SJCRH30 (cell line): Measurements from ENCODE around the gene SARS1. TPM values are rescaled to one million over a fixed set of nuclear protein-coding genes. Genes with fewer than 3 reads are reported as not detected.

Experiments used
- DNase-seq, 2 experiments: peaks; one replicate each; pipeline ENCODE4 v3.0.0-alpha.2; 2015 to 2020
- H3K27ac ChIP-seq: fragments of 250-450 bp; sonication (Bioruptor Pico); 2 replicates; pipeline ENCODE4 v1.5.1; 2020; ENCODE audit warnings: mild to moderate bottlenecking, moderate library complexity
- H3K27me3 ChIP-seq: fragments of 250-450 bp; sonication (Bioruptor Pico); 2 replicates; pipeline ENCODE4 v1.5.1; 2020; ENCODE audit warnings: mild to moderate bottlenecking, moderate library complexity
- H3K36me3 ChIP-seq: fragments of 250-450 bp; sonication (Bioruptor Pico); 2 replicates; pipeline ENCODE4 v1.5.1; 2020; ENCODE audit warnings: mild to moderate bottlenecking, moderate library complexity
- H3K4me1 ChIP-seq: fragments of 250-450 bp; sonication (Bioruptor Pico); 2 replicates; pipeline ENCODE4 v1.5.1; 2020; ENCODE audit warnings: mild to moderate bottlenecking, moderate library complexity
- H3K4me3 ChIP-seq: fragments of 250-450 bp; sonication (Bioruptor Pico); 2 replicates; pipeline ENCODE4 v1.5.1; 2020; ENCODE audit warnings: mild to moderate bottlenecking, moderate library complexity
- H3K9me3 ChIP-seq: fragments of 250-450 bp; sonication (Bioruptor Pico); replicated peaks from 2 replicates; pipeline ENCODE4 v1.5.1; 2020; ENCODE audit warnings: mild to moderate bottlenecking, moderate library complexity
- total RNA-seq: library from RNA; depleted of rRNA; stranded (reverse); fragments of >200 nt; shearing (Covaris generic); gene quantifications from 2 replicates; pipeline ENCODE4 v1.2.3, GENCODE V29; 2014

SARS1 gene
- total RNA-seq, 1 experiment from 2014 or later, result 107 TPM

DNA sequence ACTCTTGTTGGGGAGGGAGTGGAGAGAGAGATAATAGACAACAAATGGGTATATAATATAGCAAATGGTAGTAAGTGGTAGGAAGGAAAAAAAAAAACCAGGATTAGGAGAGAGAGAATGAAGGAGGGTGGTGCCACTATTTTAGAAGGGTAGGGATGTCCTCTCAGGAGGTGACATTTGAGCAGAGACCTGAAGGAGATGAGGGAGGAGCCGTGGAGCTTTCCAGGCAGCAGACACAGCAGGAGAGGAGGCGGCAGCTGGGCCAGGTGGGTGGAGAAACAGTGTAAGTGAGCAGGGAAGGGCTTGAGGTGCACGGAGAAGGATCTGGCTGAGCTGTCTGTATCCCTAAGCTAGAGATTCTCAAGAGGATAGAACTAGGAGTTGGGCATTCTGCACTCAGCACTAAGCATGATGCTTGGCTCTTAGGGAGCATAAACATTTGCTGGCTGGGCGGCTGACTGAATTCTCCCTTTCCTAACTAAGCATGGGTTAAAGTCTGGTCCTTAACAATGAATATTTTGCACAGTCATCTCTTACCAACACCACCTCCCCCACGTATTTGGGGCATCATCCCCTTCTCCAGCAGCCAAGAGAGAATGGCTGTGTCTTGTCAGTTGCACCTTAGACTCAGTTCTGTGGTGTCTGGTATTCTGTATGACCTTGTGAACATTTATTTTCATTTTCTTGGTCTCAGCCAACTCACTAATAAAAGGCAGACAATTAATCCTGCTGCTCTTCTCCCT, 27.6 kb upstream of the SARS1 start:
- Histone ChIP-seq H3K27me3 (0 out of 2 replicates have a peak, but pooled peaks cover 4% of the 10 kb centered on the region), H3K4me3 (no peak overlapping the region), H3K9me3 (no peaks in the 10 kb centered on the region), H3K27ac (no peak overlapping the region), H3K36me3 (no peaks in the 10 kb centered on the region), H3K4me1 (peaks cover 5% of the 10 kb centered on the region; the same call in 1 of the 2 replicates)
- DNase-seq, result no peak

DNA sequence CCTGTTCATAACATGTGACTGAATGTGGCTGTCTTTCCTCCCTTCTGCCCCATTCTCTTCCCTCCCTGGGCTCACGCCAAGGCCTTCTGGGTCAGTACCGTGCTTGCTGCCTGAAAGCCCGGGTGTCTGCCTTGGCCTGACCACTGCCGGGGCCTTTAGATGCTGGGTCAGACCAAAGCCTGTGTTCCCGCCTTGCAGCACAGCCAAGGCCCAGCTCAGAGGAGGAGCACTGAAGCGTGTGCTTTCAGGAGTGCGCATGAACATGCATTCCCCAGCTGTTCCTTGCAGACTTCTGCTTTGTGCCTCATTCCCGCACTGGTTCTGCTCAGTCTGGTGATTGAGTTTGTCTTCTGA, 27.0 kb upstream of the SARS1 start:
- H3K27ac ChIP-seq, result no peak overlapping the region
- H3K36me3 ChIP-seq, result no peaks in the 10 kb centered on the region
- no peaks in the 10 kb centered on the region for H3K9me3 ChIP-seq
- DNase-seq, result no peak
- H3K4me3 ChIP-seq, result no peak overlapping the region
- 0 out of 2 replicates have a peak, but pooled peaks cover 4% of the 10 kb centered on the region for H3K27me3 ChIP-seq
- H3K4me1 ChIP-seq, result peaks cover 5% of the 10 kb centered on the region; the same call in 1 of the 2 replicates

DNA sequence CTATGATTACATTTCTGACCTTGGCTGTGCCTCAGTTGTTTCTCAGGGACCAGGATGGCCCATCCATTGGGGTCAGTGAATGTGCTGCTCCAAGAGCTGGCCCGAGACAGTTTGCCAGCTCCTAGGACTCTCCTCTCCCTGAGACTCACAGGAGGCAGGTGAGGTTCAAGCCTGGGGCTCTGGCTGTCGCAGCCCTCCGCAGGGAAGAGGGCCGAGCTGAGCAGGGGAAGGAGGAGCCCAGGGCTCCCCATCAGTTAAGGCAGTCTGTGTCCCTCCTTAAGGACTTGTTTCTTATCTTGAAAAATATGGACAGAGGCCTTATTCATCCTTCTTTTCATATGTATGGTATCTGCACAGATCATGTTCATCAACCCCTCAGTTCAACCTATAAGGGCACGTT, 26.6 kb upstream of the SARS1 start:
- Histone ChIP-seq H3K4me3 (no peak overlapping the region), H3K36me3 (no peaks in the 10 kb centered on the region), H3K27me3 (0 out of 2 replicates have a peak, but pooled peaks cover 4% of the 10 kb centered on the region), H3K27ac (no peak overlapping the region), H3K4me1 (peaks cover 5% of the 10 kb centered on the region; the same call in 1 of the 2 replicates), H3K9me3 (no peaks in the 10 kb centered on the region)
- DNase-seq, result no peak

DNA sequence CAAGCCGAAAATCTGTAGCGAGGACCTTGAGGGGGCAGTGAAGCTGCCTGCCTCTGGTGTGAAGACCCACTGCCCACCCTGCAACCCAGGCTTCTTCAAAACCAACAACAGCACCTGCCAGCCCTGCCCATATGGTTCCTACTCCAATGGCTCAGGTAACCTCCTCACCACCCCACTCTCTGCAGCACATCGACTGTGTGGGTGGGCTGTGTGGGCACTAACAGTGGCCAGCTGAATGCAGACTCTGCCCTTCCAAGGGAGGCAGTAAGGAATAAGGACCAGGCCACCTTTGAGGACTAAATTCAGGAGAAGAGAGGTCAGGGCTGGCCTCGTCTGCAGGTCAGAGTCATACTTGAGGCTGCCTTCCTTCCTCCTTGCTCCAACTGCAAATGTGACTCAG, 25.5 kb upstream of the SARS1 start:
- DNase-seq, result no peak
- 0 out of 2 replicates have a peak, but pooled peaks cover 4% of the 10 kb centered on the region for H3K27me3 ChIP-seq
- H3K4me1 ChIP-seq, result peaks cover 5% of the 10 kb centered on the region; the same call in 1 of the 2 replicates
- H3K36me3 ChIP-seq, result no peaks in the 10 kb centered on the region
- no peak overlapping the region for H3K27ac ChIP-seq
- H3K9me3 ChIP-seq, result no peaks in the 10 kb centered on the region
- no peak overlapping the region for H3K4me3 ChIP-seq

DNA sequence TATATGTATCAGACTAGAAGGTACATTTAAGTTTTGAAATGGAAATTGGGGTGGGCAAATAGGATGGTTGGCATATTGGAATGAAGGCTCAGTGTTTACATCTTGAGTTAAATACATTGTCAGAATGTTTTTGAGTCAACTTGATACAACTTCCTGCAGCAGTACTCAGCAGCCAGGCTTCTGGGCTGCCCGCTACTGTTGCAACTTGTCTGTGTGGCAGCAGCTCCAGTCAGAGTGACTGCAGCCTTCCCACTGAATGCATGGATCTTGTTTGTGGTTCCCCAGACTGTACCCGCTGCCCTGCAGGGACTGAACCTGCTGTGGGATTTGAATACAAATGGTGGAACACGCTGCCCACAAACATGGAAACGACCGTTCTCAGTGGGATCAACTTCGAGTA, 24.9 kb upstream of the SARS1 start:
- no peak overlapping the region for H3K4me3 ChIP-seq
- 0 out of 2 replicates have a peak, but pooled peaks cover 4% of the 10 kb centered on the region for H3K27me3 ChIP-seq
- peaks cover 5% of the 10 kb centered on the region; the same call in 1 of the 2 replicates for H3K4me1 ChIP-seq
- DNase-seq, result no peak
- no peaks in the 10 kb centered on the region for H3K36me3 ChIP-seq
- H3K27ac ChIP-seq, result no peak overlapping the region
- H3K9me3 ChIP-seq, result no peaks in the 10 kb centered on the region

DNA sequence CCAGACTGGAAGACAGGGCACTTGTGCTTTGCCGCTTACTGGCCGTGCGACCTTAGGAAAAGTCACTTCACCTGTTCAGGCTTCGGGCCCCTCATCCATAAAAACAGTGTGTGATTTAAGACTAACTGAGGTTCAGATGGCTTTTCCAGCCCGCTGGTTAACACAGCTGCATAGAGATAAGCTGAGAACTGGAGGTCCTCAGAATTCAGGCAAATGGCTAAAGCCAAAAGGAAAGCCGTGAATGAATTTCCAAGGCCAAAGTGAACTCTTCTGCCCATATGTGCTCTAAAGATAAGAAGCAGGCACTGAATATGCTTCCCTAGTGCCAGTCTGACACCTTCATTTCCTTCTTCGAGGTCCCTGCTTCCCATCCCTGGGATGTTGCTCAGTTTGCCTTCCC, 23.5 kb upstream of the SARS1 start:
- peaks cover 5% of the 10 kb centered on the region; the same call in 1 of the 2 replicates for H3K4me1 ChIP-seq
- DNase-seq, result no peak
- no peak overlapping the region for H3K4me3 ChIP-seq
- no peak overlapping the region for H3K27ac ChIP-seq
- 0 out of 2 replicates have a peak, but pooled peaks cover 4% of the 10 kb centered on the region for H3K27me3 ChIP-seq
- no peaks in the 10 kb centered on the region for H3K9me3 ChIP-seq
- no peaks in the 10 kb centered on the region for H3K36me3 ChIP-seq

DNA sequence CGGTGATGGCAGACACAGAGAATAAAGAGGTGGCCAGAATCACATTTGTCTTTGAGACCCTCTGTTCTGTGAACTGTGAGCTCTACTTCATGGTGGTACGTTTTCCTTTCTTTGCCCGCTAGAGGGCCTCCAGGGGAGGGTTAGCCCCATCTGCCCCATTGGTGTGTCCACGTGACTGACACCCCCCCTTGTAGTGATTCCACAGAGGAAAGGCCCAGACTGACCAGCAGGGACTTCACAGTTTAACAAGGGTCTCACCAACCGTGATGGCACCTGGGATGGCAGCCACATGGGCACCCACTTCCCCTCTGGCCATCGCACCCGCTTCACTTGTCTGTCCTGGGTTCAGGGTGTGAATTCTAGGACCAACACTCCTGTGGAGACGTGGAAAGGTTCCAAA, 22.3 kb upstream of the SARS1 start:
- Histone ChIP-seq H3K4me1 (peaks cover 5% of the 10 kb centered on the region; the same call in 1 of the 2 replicates), H3K36me3 (no peaks in the 10 kb centered on the region), H3K27ac (no peak overlapping the region), H3K27me3 (0 out of 2 replicates have a peak, but pooled peaks cover 4% of the 10 kb centered on the region), H3K9me3 (no peaks in the 10 kb centered on the region), H3K4me3 (no peak overlapping the region)
- no peak for DNase-seq

DNA sequence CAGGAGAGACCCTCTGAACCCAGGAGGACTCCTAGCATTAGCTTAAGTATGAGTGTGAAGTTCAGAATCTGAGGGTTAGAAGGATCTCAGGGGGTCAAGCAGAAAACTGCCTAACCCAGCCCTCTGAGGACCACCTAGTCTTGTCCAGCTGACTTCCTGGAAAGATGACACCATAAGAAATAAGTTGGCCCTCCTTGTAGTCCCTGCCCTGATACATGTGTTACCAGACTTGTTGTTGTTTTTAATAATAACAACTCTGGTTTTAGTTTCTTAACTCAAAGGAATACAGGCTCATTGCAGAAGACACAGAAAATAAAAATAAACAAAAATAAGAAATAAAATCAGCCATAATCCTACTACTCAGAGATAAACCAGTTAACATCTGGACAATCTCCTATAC, 21.8 kb upstream of the SARS1 start:
- Histone ChIP-seq H3K4me1 (peaks cover 5% of the 10 kb centered on the region; the same call in 1 of the 2 replicates), H3K9me3 (no peaks in the 10 kb centered on the region), H3K27me3 (0 out of 2 replicates have a peak, but pooled peaks cover 2% of the 10 kb centered on the region), H3K4me3 (no peak overlapping the region), H3K36me3 (no peaks in the 10 kb centered on the region), H3K27ac (no peak overlapping the region)
- no peak for DNase-seq

DNA sequence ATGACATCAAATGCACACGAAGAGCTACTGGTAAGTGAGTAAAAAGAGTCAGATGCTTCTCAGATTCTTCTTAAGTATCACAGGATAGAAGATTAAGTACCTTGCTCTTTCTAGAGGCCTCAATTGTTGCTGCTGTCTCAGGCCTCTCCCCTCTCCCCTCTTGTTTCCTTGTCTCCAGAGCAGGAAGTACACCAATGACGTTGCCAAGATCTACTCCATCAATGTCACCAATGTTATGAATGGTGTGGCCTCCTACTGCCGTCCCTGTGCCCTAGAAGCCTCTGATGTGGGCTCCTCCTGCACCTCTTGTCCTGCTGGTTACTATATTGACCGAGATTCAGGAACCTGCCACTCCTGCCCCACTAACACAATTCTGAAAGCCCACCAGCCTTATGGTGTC, 21.3 kb upstream of the SARS1 start:
- H3K9me3 ChIP-seq, result no peaks in the 10 kb centered on the region
- DNase-seq, result no peak
- H3K4me1 ChIP-seq, result peaks cover 6% of the 10 kb centered on the region; the same call in 1 of the 2 replicates
- no peaks in the 10 kb centered on the region for H3K27me3 ChIP-seq
- H3K4me3 ChIP-seq, result no peak overlapping the region
- H3K27ac ChIP-seq, result no peak overlapping the region
- H3K36me3 ChIP-seq, result no peaks in the 10 kb centered on the region

DNA sequence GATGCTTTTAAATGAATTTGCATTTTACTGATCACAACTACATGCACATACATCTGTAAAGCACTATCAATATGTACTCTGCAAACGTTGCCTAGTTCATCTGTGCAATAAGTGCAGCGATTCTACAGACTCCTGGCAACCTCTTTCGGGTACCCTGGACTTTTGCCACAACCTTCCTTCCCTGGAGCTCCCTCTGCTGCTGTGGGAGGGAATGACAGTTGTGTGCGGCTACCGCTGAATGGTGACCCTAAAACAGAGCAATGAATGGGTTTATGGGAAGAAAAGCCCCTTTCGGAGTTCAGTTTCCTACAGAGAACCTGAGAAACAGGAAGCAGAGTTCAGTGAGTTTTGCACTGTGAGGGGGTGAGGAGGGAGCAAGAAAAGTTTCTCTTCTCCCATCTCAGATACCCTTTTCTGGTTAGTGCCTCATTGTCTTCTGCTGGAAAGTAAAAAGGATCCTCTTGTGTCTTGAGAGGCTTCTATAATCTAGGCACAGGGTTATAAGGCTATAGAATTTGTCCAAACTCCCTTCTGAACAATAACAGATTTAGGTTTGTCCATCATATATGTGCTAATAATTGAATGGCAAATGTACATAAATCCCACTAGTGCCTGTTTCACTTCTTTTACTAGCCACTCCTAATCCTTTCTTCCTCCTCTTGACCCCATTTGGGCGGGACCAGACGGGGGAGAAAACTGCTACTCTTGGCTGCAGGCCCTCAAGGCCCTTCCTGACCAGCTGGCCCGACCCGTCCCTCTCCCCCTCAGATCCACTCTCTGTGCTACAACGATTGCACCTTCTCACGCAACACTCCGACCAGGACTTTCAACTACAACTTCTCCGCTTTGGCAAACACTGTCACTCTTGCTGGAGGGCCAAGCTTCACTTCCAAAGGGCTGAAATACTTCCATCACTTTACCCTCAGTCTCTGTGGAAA, 19.8 kb upstream of the SARS1 start:
- Histone ChIP-seq H3K27ac (no peak overlapping the region), H3K4me1 (peaks cover 16% of the 10 kb centered on the region; the same call in 1 of the 2 replicates), H3K4me3 (no peak overlapping the region), H3K9me3 (no peaks in the 10 kb centered on the region), H3K36me3 (no peaks in the 10 kb centered on the region), H3K27me3 (no peaks in the 10 kb centered on the region)
- peak; percentile 48 to 79 for DNase-seq

DNA sequence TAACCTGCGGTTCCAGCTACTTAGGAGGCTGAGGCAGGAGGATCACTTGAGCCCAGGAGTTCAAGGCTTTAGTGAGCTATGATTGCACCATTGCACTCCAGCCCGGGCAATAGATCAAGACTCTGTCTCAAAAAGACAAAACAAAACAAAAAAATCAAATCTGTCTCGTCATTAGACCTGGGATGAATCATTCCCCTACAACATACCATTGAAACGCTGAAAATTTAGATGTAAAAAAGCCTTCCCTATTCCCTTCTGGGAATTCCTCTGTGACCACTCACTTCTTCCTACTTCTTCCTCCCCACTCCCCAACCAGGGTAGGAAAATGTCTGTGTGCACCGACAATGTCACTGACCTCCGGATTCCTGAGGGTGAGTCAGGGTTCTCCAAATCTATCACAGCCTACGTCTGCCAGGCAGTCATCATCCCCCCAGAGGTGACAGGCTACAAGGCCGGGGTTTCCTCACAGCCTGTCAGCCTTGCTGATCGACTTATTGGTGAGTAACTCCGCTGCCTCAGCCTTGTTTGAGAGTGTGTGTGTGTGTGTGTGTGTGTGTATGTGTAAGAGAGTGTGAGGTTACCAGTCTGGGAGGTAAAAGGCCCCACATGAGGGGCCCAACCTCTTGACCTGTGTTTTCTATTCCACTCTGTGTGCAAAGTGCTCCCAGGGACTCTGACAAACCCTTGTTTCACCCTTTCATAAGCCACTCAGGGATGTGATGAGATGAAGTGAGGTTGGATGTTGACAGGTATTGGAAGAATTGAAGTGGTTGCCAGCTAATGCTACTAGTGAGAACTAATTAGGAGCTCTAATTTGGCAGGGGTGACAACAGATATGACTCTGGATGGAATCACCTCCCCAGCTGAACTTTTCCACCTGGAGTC, 16.3 kb upstream of the SARS1 start:
- Histone ChIP-seq H3K9me3 (no peaks in the 10 kb centered on the region), H3K36me3 (no peaks in the 10 kb centered on the region), H3K27me3 (no peaks in the 10 kb centered on the region), H3K4me1 (peaks cover 14% of the 10 kb centered on the region; the same call in 1 of the 2 replicates), H3K4me3 (no peak overlapping the region), H3K27ac (no peak overlapping the region)
- DNase-seq, result peak in 1 of 2 experiments; percentile 34

DNA sequence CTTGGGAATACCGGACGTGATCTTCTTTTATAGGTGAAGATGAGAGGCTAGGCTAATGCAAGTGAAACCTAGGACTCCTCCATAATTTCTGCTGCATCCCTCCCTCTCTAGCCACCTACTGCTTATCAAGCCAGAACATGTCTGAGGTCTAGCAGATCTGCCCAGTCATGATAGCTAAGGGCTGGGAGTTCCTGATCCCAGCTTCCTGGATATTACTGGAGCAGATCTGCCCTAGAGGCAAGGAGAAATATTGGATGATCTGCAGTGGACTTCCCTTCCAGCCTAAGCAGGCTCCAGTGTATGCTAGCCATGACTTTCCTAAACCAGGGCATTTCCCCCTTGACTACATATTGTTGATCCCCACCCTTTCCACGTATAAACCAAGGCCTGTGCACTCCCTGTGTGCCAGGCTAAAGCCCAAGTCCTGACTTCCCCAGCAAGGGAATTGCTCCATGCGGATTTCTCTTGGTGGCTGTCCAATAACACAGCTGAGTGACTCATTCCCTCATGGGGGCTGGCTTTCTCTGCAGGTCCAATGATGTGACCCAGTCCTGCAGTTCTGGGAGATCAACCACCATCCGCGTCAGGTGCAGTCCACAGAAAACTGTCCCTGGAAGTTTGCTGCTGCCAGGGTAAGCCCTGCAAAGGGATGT, 15.5 kb upstream of the SARS1 start:
- Histone ChIP-seq H3K27me3 (no peaks in the 10 kb centered on the region), H3K4me3 (no peak overlapping the region), H3K9me3 (no peaks in the 10 kb centered on the region), H3K36me3 (no peaks in the 10 kb centered on the region), H3K27ac (no peak overlapping the region), H3K4me1 (peaks cover 14% of the 10 kb centered on the region; the same call in 1 of the 2 replicates)
- no peak for DNase-seq

DNA sequence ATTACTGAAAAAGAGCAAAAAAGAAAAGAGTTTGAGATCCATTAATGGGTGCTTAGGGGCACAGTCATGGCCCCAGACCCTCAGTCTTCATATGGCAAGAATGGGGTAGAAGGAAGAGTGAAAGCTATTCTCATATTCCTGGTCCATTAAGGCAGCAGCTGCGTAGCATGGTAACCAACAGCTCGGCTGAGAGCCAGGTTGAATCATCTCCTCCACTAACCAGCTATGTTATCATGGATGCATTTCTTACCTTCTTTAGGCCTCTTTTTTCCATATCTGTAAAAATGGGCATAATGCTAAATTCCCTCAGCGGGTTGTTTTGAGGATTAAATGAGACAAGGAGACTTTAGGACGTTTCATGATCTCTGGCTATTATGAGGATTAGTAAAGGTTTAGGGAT, 15.0 kb upstream of the SARS1 start:
- H3K9me3 ChIP-seq, result no peaks in the 10 kb centered on the region
- no peaks in the 10 kb centered on the region for H3K27me3 ChIP-seq
- no peak overlapping the region for H3K4me3 ChIP-seq
- no peaks in the 10 kb centered on the region for H3K36me3 ChIP-seq
- no peak for DNase-seq
- H3K4me1 ChIP-seq, result peaks cover 14% of the 10 kb centered on the region; the same call in 1 of the 2 replicates
- no peak overlapping the region for H3K27ac ChIP-seq

DNA sequence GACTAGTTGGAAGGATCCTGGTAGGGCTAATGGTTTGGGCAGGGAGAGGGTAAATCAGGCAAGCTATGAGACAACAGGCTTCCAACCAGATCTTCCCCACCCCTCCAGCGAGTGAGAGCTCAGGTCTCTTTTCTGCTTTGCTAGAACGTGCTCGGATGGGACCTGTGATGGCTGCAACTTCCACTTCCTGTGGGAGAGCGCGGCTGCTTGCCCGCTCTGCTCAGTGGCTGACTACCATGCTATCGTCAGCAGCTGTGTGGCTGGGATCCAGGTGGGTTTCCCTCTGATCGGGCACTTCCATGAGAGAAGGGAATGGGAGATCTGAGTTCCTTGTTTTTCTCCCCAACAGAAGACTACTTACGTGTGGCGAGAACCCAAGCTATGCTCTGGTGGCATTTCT, 14.0 kb upstream of the SARS1 start:
- DNase-seq, result no peak
- peaks cover 14% of the 10 kb centered on the region; the same call in 1 of the 2 replicates for H3K4me1 ChIP-seq
- H3K27me3 ChIP-seq, result no peaks in the 10 kb centered on the region
- no peak overlapping the region for H3K27ac ChIP-seq
- H3K36me3 ChIP-seq, result no peaks in the 10 kb centered on the region
- no peak overlapping the region for H3K4me3 ChIP-seq
- no peaks in the 10 kb centered on the region for H3K9me3 ChIP-seq
